ENCODE data around the gene MRPL21.

Gene MRPL21

GRCh38 chr11:68903288-68904247 lies at the start of gene MRPL21, which contains the start of gene IGHMBP2:
MRPL21 (minus strand) TSS chr11:68903832; CDS start chr11:68903810, 22 bp downstream.
IGHMBP2 (plus strand) TSS chr11:68903891; CDS start chr11:68903953, 62 bp downstream.
- no peak for FAIRE-seq

- no peak for FAIRE-seq
Measured at GRCh38 chr11:68950762-68951161, 47.1 kb upstream of the MRPL21 start.

- no peak for FAIRE-seq
Measured at GRCh38 chr11:68950270-68950669, 46.6 kb upstream of the MRPL21 start.

- FAIRE-seq, result no peak
Measured at GRCh38 chr11:68948935-68949334, 45.3 kb upstream of the MRPL21 start.

- no peak for FAIRE-seq
Measured at GRCh38 chr11:68948496-68948895, 44.9 kb upstream of the MRPL21 start.

GRCh38 chr11:68947151-68947550 lies 43.5 kb upstream of the MRPL21 start:
- no peak for FAIRE-seq

GRCh38 chr11:68946416-68947090 lies 42.9 kb upstream of the MRPL21 start:
- no peak for FAIRE-seq

GRCh38 chr11:68942751-68943271 lies 39.2 kb upstream of the MRPL21 start:
- no peak for FAIRE-seq

- no peak for FAIRE-seq
Measured at GRCh38 chr11:68942095-68942620, 38.5 kb upstream of the MRPL21 start.

- no peak for FAIRE-seq
Measured at GRCh38 chr11:68941324-68942094, 37.9 kb upstream of the MRPL21 start.

- no peak for FAIRE-seq
Measured at GRCh38 chr11:68940651-68941323, 37.2 kb upstream of the MRPL21 start.

- no peak for FAIRE-seq
Measured at GRCh38 chr11:68939583-68940555, 36.2 kb upstream of the MRPL21 start.

GRCh38 chr11:68938816-68939582 lies 35.4 kb upstream of the MRPL21 start:
- no peak for FAIRE-seq

GRCh38 chr11:68938088-68938487 lies 34.5 kb upstream of the MRPL21 start:
- no peak for FAIRE-seq

- FAIRE-seq, result no peak
Measured at GRCh38 chr11:68936676-68937620, 33.3 kb upstream of the MRPL21 start.

- no peak for FAIRE-seq
Measured at GRCh38 chr11:68936358-68936636, 32.7 kb upstream of the MRPL21 start.

- FAIRE-seq, result no peak
Measured at GRCh38 chr11:68935516-68936357, 32.1 kb upstream of the MRPL21 start.

GRCh38 chr11:68935066-68935465 lies 31.4 kb upstream of the MRPL21 start:
- FAIRE-seq, result no peak
